GM12801 (cell line): ENCODE data around the gene ZNF101.

Experiments
- CTCF ChIP-seq: IDR thresholded peaks from one replicate; pipeline ENCODE4 v1.5.1; 2011; ENCODE audit warnings: control low read depth; ENCODE audit not compliant: insufficient read length; ENCODE audit errors: extremely low read depth

ZNF101 gene

GRCh38 chr19:19663256-19664120 is 5.2 kb upstream of the ZNF101 start, which contains the start of gene ATP13A1:
Gene ATP13A1, minus strand, starts transcription at chr19:19663676. Its CDS starts 10 bp downstream, at chr19:19663666.
- TF ChIP-seq CTCF = no peak

GRCh38 chr19:19670070-19670551 is 1.5 kb downstream of the ZNF101 start:
- no peak for TF ChIP-seq CTCF

- no peak for TF ChIP-seq CTCF
Measured at GRCh38 chr19:19672816-19673215, 4.2 kb downstream of the ZNF101 start.

- TF ChIP-seq CTCF = no peak
Measured at GRCh38 chr19:19674315-19674714, 5.7 kb downstream of the ZNF101 start.

GRCh38 chr19:19677579-19677978 is 8.9 kb downstream of the ZNF101 start:
- no peak for TF ChIP-seq CTCF

- TF ChIP-seq CTCF = no peak
Measured at GRCh38 chr19:19679176-19680073, 10.8 kb downstream of the ZNF101 start.

- no peak for TF ChIP-seq CTCF
Measured at GRCh38 chr19:19686580-19686979, 17.9 kb downstream of the ZNF101 start.
